HL-60 (cell line): ENCODE measurements around the gene FYB2.

ENCODE experiments used
- DNase-seq, 2 experiments: peaks; one replicate each; pipeline ENCODE4 v3.0.0-alpha.2; 2010 to 2020; ENCODE audit warnings: low read depth in 1 of 2, low spot score in 1 of 2
- H3K27ac ChIP-seq: fragments of 250-450 bp; sonication (Bioruptor Pico); replicated peaks from 2 replicates; pipeline ENCODE4 v1.5.1; 2020; ENCODE audit warnings: mild to moderate bottlenecking, moderate library complexity
- H3K27me3 ChIP-seq: fragments of 250-450 bp; sonication (Bioruptor Pico); 2 replicates; pipeline ENCODE4 v1.5.1; 2021; ENCODE audit warnings: mild to moderate bottlenecking, moderate library complexity; ENCODE audit not compliant: insufficient read depth, poor library complexity, severe bottlenecking
- H3K4me3 ChIP-seq: replicated peaks from 2 replicates; pipeline ENCODE4 v1.5.1; 2011; ENCODE audit warnings: mild to moderate bottlenecking, control low read depth, low read length; ENCODE audit not compliant: insufficient read depth
- GABPA ChIP-seq: IDR thresholded peaks from 2 replicates; pipeline ENCODE4 v1.6.1; 2012; ENCODE audit warnings: low read depth
- POLR2AphosphoS5 ChIP-seq: IDR thresholded peaks from 2 replicates; pipeline ENCODE4 v1.6.1; 2012; ENCODE audit warnings: low read depth
- SPI1 ChIP-seq: IDR thresholded peaks from 2 replicates; pipeline ENCODE4 v1.6.1; 2012; ENCODE audit warnings: low read depth, mild to moderate bottlenecking, borderline replicate concordance
- TF ChIP-seq, protein P1 (sequence below): IDR thresholded peaks from 2 replicates; pipeline ENCODE4 v1.6.1; 2012; ENCODE audit warnings: low read depth; ENCODE audit not compliant: insufficient replicate concordance
- TF ChIP-seq, protein P2 (sequence below): IDR thresholded peaks from one replicate; pipeline ENCODE4 v1.5.1; 2011; ENCODE audit warnings: low read length, control low read depth, inconsistent platforms; ENCODE audit not compliant: insufficient read depth

The FYB2 gene

DNA sequence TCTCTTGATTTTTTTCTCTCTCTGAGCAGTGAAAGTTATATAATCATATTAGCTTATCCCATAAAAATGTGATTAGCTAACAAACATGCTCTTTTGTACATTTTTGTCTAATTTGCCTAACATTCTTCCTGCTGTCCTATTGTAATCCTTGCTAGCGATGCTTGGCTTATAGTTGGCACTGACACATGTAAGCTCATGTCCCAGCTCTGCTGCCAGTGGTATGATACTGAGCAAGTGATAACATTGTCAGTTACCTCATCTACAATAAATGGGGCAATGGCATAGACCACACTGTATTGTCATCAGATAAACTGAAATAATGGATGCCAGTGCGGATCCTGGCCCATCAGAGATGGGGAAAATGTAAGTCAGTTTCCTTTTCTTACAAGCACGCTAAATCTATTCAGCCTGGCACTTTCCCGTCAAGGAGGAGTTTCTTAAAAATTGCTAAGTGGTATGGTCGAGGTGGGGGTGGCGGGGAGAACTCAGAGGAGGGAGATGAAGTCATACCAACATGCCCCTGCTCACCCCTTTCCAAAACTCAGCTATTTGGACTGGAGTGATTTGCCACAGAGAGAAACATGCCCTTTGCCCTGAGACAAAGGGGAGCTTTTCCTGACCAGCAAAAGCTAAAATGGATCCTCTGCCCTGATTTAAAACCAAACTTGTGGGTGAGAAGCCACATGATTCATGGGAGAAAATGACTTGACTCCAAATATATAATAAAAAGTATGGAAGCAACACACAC is 1.3 kb downstream of the FYB2 start:
- TF ChIP-seq SPI1 = no peak
- TF ChIP-seq, protein P1, sequence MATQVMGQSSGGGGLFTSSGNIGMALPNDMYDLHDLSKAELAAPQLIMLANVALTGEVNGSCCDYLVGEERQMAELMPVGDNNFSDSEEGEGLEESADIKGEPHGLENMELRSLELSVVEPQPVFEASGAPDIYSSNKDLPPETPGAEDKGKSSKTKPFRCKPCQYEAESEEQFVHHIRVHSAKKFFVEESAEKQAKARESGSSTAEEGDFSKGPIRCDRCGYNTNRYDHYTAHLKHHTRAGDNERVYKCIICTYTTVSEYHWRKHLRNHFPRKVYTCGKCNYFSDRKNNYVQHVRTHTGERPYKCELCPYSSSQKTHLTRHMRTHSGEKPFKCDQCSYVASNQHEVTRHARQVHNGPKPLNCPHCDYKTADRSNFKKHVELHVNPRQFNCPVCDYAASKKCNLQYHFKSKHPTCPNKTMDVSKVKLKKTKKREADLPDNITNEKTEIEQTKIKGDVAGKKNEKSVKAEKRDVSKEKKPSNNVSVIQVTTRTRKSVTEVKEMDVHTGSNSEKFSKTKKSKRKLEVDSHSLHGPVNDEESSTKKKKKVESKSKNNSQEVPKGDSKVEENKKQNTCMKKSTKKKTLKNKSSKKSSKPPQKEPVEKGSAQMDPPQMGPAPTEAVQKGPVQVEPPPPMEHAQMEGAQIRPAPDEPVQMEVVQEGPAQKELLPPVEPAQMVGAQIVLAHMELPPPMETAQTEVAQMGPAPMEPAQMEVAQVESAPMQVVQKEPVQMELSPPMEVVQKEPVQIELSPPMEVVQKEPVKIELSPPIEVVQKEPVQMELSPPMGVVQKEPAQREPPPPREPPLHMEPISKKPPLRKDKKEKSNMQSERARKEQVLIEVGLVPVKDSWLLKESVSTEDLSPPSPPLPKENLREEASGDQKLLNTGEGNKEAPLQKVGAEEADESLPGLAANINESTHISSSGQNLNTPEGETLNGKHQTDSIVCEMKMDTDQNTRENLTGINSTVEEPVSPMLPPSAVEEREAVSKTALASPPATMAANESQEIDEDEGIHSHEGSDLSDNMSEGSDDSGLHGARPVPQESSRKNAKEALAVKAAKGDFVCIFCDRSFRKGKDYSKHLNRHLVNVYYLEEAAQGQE = no peak
- TF ChIP-seq GABPA = no peak
- Histone ChIP-seq H3K27me3 (no peaks in the 10 kb centered on the region), H3K27ac (no peak overlapping the region), H3K4me3 (no peak overlapping the region)
- no peak for DNase-seq

DNA sequence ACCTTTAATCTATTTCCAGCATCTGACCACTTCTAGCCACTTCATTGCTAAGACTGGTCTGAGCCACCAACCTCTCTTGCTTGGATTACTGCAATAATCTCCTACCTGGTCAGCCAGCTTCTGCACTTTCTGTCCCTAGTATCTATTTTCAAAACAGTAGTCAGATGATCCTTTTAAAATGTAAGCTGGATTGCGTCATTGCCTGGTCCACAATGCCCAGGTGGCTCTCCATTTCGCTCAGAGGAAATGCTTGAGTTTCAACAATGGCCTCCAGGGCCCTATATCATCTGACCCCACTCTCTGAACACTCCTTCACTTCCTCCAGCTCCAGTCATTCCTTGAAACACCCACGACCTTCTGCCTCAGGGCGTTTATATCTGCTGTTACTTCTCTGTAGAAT is 2.3 kb downstream of the FYB2 start:
- H3K4me3 ChIP-seq = no peak overlapping the region
- no peak for TF ChIP-seq SPI1
- TF ChIP-seq, protein P1 = no peak
- TF ChIP-seq, protein P2, sequence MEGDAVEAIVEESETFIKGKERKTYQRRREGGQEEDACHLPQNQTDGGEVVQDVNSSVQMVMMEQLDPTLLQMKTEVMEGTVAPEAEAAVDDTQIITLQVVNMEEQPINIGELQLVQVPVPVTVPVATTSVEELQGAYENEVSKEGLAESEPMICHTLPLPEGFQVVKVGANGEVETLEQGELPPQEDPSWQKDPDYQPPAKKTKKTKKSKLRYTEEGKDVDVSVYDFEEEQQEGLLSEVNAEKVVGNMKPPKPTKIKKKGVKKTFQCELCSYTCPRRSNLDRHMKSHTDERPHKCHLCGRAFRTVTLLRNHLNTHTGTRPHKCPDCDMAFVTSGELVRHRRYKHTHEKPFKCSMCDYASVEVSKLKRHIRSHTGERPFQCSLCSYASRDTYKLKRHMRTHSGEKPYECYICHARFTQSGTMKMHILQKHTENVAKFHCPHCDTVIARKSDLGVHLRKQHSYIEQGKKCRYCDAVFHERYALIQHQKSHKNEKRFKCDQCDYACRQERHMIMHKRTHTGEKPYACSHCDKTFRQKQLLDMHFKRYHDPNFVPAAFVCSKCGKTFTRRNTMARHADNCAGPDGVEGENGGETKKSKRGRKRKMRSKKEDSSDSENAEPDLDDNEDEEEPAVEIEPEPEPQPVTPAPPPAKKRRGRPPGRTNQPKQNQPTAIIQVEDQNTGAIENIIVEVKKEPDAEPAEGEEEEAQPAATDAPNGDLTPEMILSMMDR = no peak
- no peak for TF ChIP-seq POLR2AphosphoS5
- TF ChIP-seq GABPA = no peak
- no peak overlapping the region for H3K27ac ChIP-seq
- H3K27me3 ChIP-seq = no peaks in the 10 kb centered on the region
- no peak for DNase-seq

DNA sequence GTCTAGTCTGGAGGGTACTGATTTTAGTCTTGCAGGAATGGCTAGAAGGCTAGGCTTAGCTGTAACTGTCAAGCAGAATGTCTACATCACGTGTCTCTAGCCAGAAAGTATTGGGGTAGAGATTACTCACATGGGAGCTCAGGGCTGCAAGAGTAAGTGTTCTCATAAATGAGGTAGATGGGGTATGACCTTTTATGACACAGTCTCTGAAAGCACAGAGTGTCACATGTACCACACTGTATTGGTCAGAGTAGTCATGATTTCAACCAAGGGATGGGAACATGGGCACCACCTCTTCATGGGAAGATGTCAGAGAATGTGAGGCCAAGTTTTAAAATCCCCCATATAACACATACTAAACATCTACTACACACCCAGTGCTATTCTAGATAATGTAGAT is 2.9 kb downstream of the FYB2 start:
- H3K27ac ChIP-seq = no peak overlapping the region
- TF ChIP-seq SPI1 (no peak), POLR2AphosphoS5 (no peak), GABPA (no peak)
- TF ChIP-seq, protein P2 = no peak
- TF ChIP-seq, protein P1 = no peak
- DNase-seq = no peak
- no peak overlapping the region for H3K4me3 ChIP-seq
- no peaks in the 10 kb centered on the region for H3K27me3 ChIP-seq
